SU-DHL-6 (cell line): ENCODE measurements around the gene NOL9.

Source experiments
- H2AFZ ChIP-seq: fragments of 200-600 bp; sonication (generic); 2 replicates; pipeline ENCODE4 v1.6.1; 2014; ENCODE audit warnings: low read depth, mild to moderate bottlenecking, moderate library complexity, mixed read lengths, antibody characterized with exemption, low read length; ENCODE audit not compliant: severe bottlenecking
- H3F3A ChIP-seq: fragments of 200-600 bp; shearing (Covaris generic); 2 replicates; pipeline ENCODE4 v1.6.0; 2016; ENCODE audit warnings: antibody characterized with exemption, mild to moderate bottlenecking; ENCODE audit not compliant: insufficient read depth
- H3K27ac ChIP-seq: fragments of 200-600 bp; sonication (generic); 2 replicates; pipeline ENCODE4 v1.5.1; 2016; ENCODE audit warnings: low read depth, mild to moderate bottlenecking, low read length, moderate library complexity, mixed read lengths
- H3K27me3 ChIP-seq: fragments of 200-600 bp; sonication (generic), shearing (Covaris generic); 2 replicates; pipeline ENCODE4 v1.6.0; 2014; ENCODE audit warnings: mild to moderate bottlenecking, low read length
- H3K36me3 ChIP-seq: fragments of 200-600 bp; sonication (generic); 2 replicates; pipeline ENCODE4 v1.6.1; 2014; ENCODE audit warnings: mild to moderate bottlenecking, low read length, mixed read lengths
- H3K4me2 ChIP-seq: fragments of 300-600, 200-600 bp; shearing (Covaris generic), sonication (generic); 2 replicates; pipeline ENCODE4 v1.6.0; 2014; ENCODE audit warnings: low read length, low read depth, mild to moderate bottlenecking; ENCODE audit not compliant: poor library complexity, severe bottlenecking
- H3K4me3 ChIP-seq: fragments of 200-600 bp; sonication (generic); 2 replicates; pipeline ENCODE4 v1.5.1; 2014; ENCODE audit warnings: antibody characterized with exemption, low read length, mild to moderate bottlenecking, mixed read lengths; ENCODE audit not compliant: insufficient read depth, poor library complexity, severe bottlenecking
- H3K79me2 ChIP-seq: fragments of 200-600 bp; sonication (generic); 2 replicates; pipeline ENCODE4 v1.6.1; 2014; ENCODE audit warnings: mild to moderate bottlenecking, low read length, moderate library complexity; ENCODE audit not compliant: insufficient read depth
- H3K9ac ChIP-seq: fragments of 200-600 bp; sonication (generic); 2 replicates; pipeline ENCODE4 v1.7.0; 2014; ENCODE audit warnings: mild to moderate bottlenecking, low read length
- H3K9me2 ChIP-seq: fragments of 200-600 bp; sonication (generic); replicated peaks from 2 replicates; pipeline ENCODE4 v1.6.1; 2014; ENCODE audit warnings: low read length; ENCODE audit not compliant: insufficient read depth
- H3K9me3 ChIP-seq: fragments of 200-600 bp; sonication (generic); 2 replicates; pipeline ENCODE4 v1.6.1; 2014; ENCODE audit warnings: low read length, mixed read lengths; ENCODE audit not compliant: insufficient read depth
- H4K20me1 ChIP-seq: fragments of 200-600 bp; sonication (generic); 2 replicates; pipeline ENCODE4 v1.6.1; 2014; ENCODE audit warnings: low read depth, mild to moderate bottlenecking, antibody characterized with exemption, low read length, moderate library complexity, mixed read lengths
- CTCF ChIP-seq: fragments of 200-600 bp; sonication (generic); IDR thresholded peaks from one replicate; pipeline ENCODE4 v1.5.1; 2017; ENCODE audit warnings: antibody characterized with exemption, mild to moderate bottlenecking, low read length, moderate library complexity; ENCODE audit not compliant: insufficient read depth, poor library complexity, severe bottlenecking
- EZH2phosphoT487 ChIP-seq: fragments of 200-600 bp; sonication (generic), shearing (Covaris generic); conservative IDR thresholded peaks from 2 replicates; pipeline ENCODE4 v1.6.1; 2018; ENCODE audit warnings: mild to moderate bottlenecking, antibody characterized with exemption, low read length, moderate library complexity, mixed read lengths

Gene NOL9

GRCh38 chr1:6472391-6472790, 81.9 kb downstream of the NOL9 start:
- no peak overlapping the region for H3K27ac ChIP-seq
- H2AFZ ChIP-seq = no peak overlapping the region
- no peak overlapping the region for H3K4me2 ChIP-seq
- H3F3A ChIP-seq = no peaks in the 10 kb centered on the region
- TF ChIP-seq CTCF (peak; percentile 38), EZH2phosphoT487 (no peak)
- H3K9me2 ChIP-seq = no peaks in the 10 kb centered on the region
- H3K9ac ChIP-seq = no peak overlapping the region
- no peaks in the 10 kb centered on the region for H3K79me2 ChIP-seq
- H4K20me1 ChIP-seq = no peaks in the 10 kb centered on the region
- H3K4me3 ChIP-seq = no peak overlapping the region
- no peaks in the 10 kb centered on the region for H3K36me3 ChIP-seq
- H3K27me3 ChIP-seq = no peaks in the 10 kb centered on the region
- H3K9me3 ChIP-seq = no peaks in the 10 kb centered on the region

GRCh38 chr1:6471970-6472368, 82.3 kb downstream of the NOL9 start:
- TF ChIP-seq CTCF (no peak), EZH2phosphoT487 (no peak)
- Histone ChIP-seq H3K9ac (no peak overlapping the region), H3K4me2 (no peak overlapping the region), H3K27me3 (no peaks in the 10 kb centered on the region), H3F3A (no peaks in the 10 kb centered on the region), H3K27ac (no peak overlapping the region), H3K4me3 (no peak overlapping the region), H2AFZ (no peak overlapping the region), H3K79me2 (no peaks in the 10 kb centered on the region), H3K9me2 (no peaks in the 10 kb centered on the region), H4K20me1 (no peaks in the 10 kb centered on the region), H3K36me3 (no peaks in the 10 kb centered on the region), H3K9me3 (no peaks in the 10 kb centered on the region)
